Osteocyte (in vitro differentiated cells): ENCODE data around the gene SNCG. TPM values are rescaled to one million over a fixed set of nuclear protein-coding genes. Genes with fewer than 3 reads are reported as not detected.
"Not testable (repeated sequence)": the region's sequence is repeated elsewhere in the genome, so short reads cannot be mapped to it uniquely, and the experiment has no call there.

Experiments
- DNase-seq: peaks from one replicate; pipeline ENCODE4 v3.0.0; 2021; ENCODE audit warnings: mixed read lengths; ENCODE audit not compliant: unreplicated experiment; ENCODE audit errors: extremely low spot score
- H3K27ac Mint-ChIP-seq: one replicate; pipeline ENCODE4 v1.8.0; 2021; ENCODE audit warnings: mild to moderate bottlenecking, mixed read lengths; ENCODE audit not compliant: unreplicated experiment
- H3K27me3 Mint-ChIP-seq: one replicate; pipeline ENCODE4 v1.8.0; 2021; ENCODE audit warnings: mixed read lengths; ENCODE audit not compliant: unreplicated experiment
- H3K36me3 Mint-ChIP-seq: one replicate; pipeline ENCODE4 v1.8.0; 2021; ENCODE audit warnings: mixed read lengths; ENCODE audit not compliant: unreplicated experiment
- H3K4me1 Mint-ChIP-seq: one replicate; pipeline ENCODE4 v1.8.0; 2021; ENCODE audit warnings: mixed read lengths; ENCODE audit not compliant: unreplicated experiment
- H3K4me3 Mint-ChIP-seq: one replicate; pipeline ENCODE4 v1.8.0; 2021; ENCODE audit warnings: mild to moderate bottlenecking, moderate library complexity, mixed read lengths; ENCODE audit not compliant: unreplicated experiment
- H3K9me3 Mint-ChIP-seq: one replicate; pipeline ENCODE4 v1.8.0; 2021; ENCODE audit warnings: mixed read lengths; ENCODE audit not compliant: unreplicated experiment
- total RNA-seq: library from RNA; stranded (reverse); gene quantifications from 2 replicates; pipeline ENCODE4 v1.2.1, GENCODE V29; 2021
- TF ChIP-seq, protein P1 (sequence below): fragments of 200-600 bp; sonication (generic); IDR thresholded peaks from 2 replicates; pipeline ENCODE4 v1.5.0; 2021; ENCODE audit warnings: antibody characterized with exemption, mild to moderate bottlenecking, moderate library complexity

SNCG gene
- total RNA-seq, 1 donor from 2014 or later, result not detected

DNA sequence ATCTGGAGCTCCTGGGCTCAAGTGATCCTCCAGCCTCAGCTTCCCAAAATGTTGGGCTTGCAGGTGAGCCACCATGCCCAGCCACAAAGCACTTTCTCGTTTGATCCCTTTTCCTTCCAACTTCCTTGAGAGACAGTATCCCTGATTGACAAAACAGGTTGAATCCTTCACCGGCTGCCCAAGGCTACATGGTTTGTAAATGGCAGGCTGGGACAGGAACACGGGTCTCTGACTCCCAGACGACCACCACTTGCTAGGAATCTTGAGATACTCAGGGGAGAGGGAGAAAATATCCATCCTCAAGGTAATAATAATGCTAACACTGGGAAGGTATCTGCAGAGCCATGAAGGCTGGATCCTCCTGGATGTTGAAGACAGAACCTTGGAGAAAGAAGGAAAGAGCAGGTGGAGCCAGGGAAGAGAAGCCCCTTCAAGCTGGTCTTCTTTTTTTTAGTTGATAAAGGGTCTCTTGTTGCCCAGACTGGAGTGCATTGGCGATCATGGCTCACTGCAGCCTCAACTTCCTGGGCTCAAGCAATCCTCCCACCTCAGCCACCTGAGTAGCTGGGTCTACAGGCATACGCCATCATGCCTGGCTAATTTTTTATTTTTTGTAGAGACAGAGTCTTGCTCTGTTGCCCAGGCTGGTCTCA lies 20.8 kb upstream of the SNCG start:
- no peak for DNase-seq
- Mint-ChIP-seq H3K4me3 (peak overlapping the region; percentile 22), H3K36me3 (no peaks in the 10 kb centered on the region), H3K27me3 (no peaks in the 10 kb centered on the region), H3K4me1 (peaks cover 19% of the 10 kb centered on the region), H3K27ac (peak overlapping the region; percentile 59), H3K9me3 (no peaks in the 10 kb centered on the region)
- TF ChIP-seq, protein P1, sequence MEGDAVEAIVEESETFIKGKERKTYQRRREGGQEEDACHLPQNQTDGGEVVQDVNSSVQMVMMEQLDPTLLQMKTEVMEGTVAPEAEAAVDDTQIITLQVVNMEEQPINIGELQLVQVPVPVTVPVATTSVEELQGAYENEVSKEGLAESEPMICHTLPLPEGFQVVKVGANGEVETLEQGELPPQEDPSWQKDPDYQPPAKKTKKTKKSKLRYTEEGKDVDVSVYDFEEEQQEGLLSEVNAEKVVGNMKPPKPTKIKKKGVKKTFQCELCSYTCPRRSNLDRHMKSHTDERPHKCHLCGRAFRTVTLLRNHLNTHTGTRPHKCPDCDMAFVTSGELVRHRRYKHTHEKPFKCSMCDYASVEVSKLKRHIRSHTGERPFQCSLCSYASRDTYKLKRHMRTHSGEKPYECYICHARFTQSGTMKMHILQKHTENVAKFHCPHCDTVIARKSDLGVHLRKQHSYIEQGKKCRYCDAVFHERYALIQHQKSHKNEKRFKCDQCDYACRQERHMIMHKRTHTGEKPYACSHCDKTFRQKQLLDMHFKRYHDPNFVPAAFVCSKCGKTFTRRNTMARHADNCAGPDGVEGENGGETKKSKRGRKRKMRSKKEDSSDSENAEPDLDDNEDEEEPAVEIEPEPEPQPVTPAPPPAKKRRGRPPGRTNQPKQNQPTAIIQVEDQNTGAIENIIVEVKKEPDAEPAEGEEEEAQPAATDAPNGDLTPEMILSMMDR, result no peak

DNA sequence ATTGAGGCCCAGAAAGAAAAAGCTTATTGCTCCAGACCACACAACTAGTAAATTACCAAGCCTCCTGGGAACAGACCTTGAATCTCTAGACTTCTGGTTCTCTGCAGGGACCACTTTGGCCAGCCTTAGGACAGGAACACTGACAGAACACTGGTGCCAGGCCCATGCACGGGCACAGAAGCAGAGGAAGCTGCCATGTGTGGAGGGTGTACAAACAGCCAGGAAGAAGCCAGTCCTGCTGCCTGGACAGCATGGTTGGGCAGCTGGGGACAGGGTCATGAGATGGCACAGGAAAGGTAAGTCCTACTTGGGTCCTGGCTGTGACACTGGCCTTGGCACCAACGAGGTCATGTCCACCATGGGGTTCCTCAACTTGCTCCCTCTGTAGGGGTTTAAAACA lies 20.1 kb upstream of the SNCG start:
- no peaks in the 10 kb centered on the region for H3K27me3 Mint-ChIP-seq

DNA sequence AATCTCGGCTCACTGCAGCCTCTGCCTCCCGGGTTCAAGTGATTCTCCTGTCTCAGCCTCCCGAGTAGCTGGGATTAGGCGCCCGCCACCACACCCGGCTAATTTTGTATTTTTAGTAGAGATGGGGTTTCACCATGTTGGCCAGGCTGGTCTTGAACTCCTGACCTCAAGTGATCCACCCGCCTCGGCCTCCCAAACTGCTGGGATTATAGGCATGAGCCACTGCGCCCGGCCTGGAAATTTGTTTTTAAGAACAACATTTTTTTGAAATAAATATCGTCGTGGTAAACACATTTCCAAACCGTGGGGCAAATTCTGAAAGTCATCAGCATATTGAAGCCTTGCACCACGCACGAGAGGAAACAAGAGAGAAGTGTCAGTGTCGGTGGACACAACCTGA lies 18.3 kb upstream of the SNCG start:
- not testable (repeated sequence) for H3K36me3 Mint-ChIP-seq, H3K27me3 Mint-ChIP-seq, H3K9me3 Mint-ChIP-seq, H3K4me3 Mint-ChIP-seq, H3K27ac Mint-ChIP-seq
- peak; percentile 36 for DNase-seq
- peaks cover 19% of the 10 kb centered on the region for H3K4me1 Mint-ChIP-seq

More for the DNA sequence above, 20.1 kb upstream of the SNCG start:
- Mint-ChIP-seq H3K4me1 (peaks cover 19% of the 10 kb centered on the region), H3K9me3 (no peaks in the 10 kb centered on the region), H3K27ac (no peak overlapping the region), H3K4me3 (no peak overlapping the region), H3K36me3 (no peaks in the 10 kb centered on the region)
- DNase-seq, result peak; percentile 57
- TF ChIP-seq, protein P1, result no peak

DNA sequence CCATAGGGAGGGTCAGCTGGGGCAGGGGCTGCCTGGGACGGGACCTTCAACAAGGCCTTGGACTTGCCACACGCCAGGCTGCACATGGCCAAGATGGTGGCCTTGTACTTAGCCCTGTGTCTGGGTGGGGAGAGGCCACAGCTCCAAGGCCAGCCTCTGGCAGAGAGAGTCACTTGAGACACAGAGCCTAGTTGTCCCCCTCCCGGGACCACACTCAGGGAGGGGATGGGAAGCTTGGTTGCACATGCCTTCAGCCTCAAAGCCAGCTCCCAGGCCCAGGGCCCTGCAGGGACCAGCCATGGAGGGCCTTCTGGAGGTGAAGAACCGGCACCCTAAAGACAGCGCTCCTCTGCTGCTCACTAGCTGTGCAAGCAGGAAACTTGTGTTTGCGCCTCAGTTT lies 17.7 kb upstream of the SNCG start:
- DNase-seq, result peak; percentile 75

DNA sequence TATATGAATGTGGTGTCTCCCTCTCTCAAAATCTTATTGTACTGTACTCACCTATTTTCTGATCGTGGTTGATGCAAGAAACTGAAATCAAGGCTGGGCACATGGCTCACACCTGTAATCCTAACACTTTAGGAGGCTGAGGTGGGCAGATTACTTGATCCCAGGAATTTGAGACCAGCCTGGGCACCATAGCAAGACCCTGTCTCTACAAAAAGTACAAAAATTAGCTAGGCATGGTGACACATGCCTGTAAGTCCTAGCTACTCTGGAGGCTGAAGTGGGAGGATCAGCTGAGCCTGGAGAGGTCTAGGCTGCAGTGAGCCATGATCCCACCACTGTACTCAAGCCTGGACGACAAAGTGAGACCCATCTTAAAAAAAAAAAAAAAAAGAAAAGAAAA lies 17.0 kb upstream of the SNCG start:
- TF ChIP-seq, protein P1, result no peak
- Mint-ChIP-seq H3K27ac (no peak overlapping the region), H3K27me3 (no peaks in the 10 kb centered on the region), H3K4me3 (no peak overlapping the region), H3K9me3 (no peaks in the 10 kb centered on the region), H3K36me3 (no peaks in the 10 kb centered on the region), H3K4me1 (peaks cover 20% of the 10 kb centered on the region)
- DNase-seq, result peak; percentile 32

More for the DNA sequence above, 17.7 kb upstream of the SNCG start:
- H3K4me1 Mint-ChIP-seq, result peaks cover 23% of the 10 kb centered on the region
- no peaks in the 10 kb centered on the region for H3K36me3 Mint-ChIP-seq
- no peak overlapping the region for H3K27ac Mint-ChIP-seq
- H3K9me3 Mint-ChIP-seq, result no peaks in the 10 kb centered on the region
- TF ChIP-seq, protein P1, result no peak
- H3K4me3 Mint-ChIP-seq, result no peak overlapping the region
- H3K27me3 Mint-ChIP-seq, result no peaks in the 10 kb centered on the region
